H9 (cell line): ENCODE results near the gene TACR1. TPM values are rescaled to one million over a fixed set of nuclear protein-coding genes. Genes with fewer than 3 reads are reported as not detected.

Experiments
- DNase-seq: peaks from one replicate; pipeline ENCODE4 v3.0.0-alpha.2; 2017
- H2AFZ ChIP-seq: one replicate; pipeline ENCODE4 v1.6.1; 2013; ENCODE audit warnings: mild to moderate bottlenecking, low read length, control low read depth, moderate library complexity
- H2AK5ac ChIP-seq: 2 replicates; pipeline ENCODE4 v1.6.1; 2013; ENCODE audit warnings: low read length, control low read depth, mixed read lengths; ENCODE audit not compliant: insufficient read length
- H2BK120ac ChIP-seq: one replicate; pipeline ENCODE4 v1.6.1; 2013; ENCODE audit warnings: low read depth, mild to moderate bottlenecking, low read length, control low read depth, inconsistent platforms; ENCODE audit not compliant: poor library complexity, severe bottlenecking
- H2BK12ac ChIP-seq: 2 replicates; pipeline ENCODE4 v1.6.1; 2013; ENCODE audit warnings: low read length, control low read depth, mixed read lengths, low read depth; ENCODE audit not compliant: insufficient read length
- H2BK15ac ChIP-seq: 2 replicates; pipeline ENCODE4 v1.6.1; 2013; ENCODE audit warnings: low read depth, low read length, control low read depth
- H2BK20ac ChIP-seq: one replicate; pipeline ENCODE4 v1.6.1; 2013; ENCODE audit warnings: low read depth, mild to moderate bottlenecking, low read length, control low read depth, inconsistent platforms; ENCODE audit not compliant: poor library complexity, severe bottlenecking
- H2BK5ac ChIP-seq: 2 replicates; pipeline ENCODE4 v1.6.1; 2013; ENCODE audit warnings: low read length, control low read depth, mixed read lengths; ENCODE audit not compliant: insufficient read length
- H3K14ac ChIP-seq: 2 replicates; pipeline ENCODE4 v1.6.1; 2013; ENCODE audit warnings: low read length, control low read depth; ENCODE audit not compliant: insufficient read depth
- H3K18ac ChIP-seq: 2 replicates; pipeline ENCODE4 v1.6.1; 2013; ENCODE audit warnings: low read depth, mild to moderate bottlenecking, mixed read lengths, low read length, control low read depth; ENCODE audit not compliant: insufficient read length
- H3K23ac ChIP-seq: 2 replicates; pipeline ENCODE4 v1.6.1; 2013; ENCODE audit warnings: low read length, control low read depth, mixed read lengths, low read depth; ENCODE audit not compliant: insufficient read length
- H3K23me2 ChIP-seq: 2 replicates; pipeline ENCODE4 v1.6.1; 2013; ENCODE audit warnings: low read depth, mild to moderate bottlenecking, mixed read lengths, low read length, control low read depth; ENCODE audit not compliant: insufficient read length, poor library complexity, severe bottlenecking
- H3K27ac ChIP-seq: 2 replicates; pipeline ENCODE4 v1.5.1; 2013; ENCODE audit warnings: low read length, control low read depth, mixed read lengths, low read depth; ENCODE audit not compliant: insufficient read length
- H3K27me3 ChIP-seq: 2 replicates; pipeline ENCODE4 v1.6.1; 2013; ENCODE audit warnings: low read length, control low read depth, inconsistent platforms; ENCODE audit not compliant: insufficient read depth
- H3K4ac ChIP-seq: 2 replicates; pipeline ENCODE4 v1.6.1; 2013; ENCODE audit warnings: low read depth, mild to moderate bottlenecking, control low read depth, inconsistent platforms, low read length, moderate library complexity
- H3K4me1 ChIP-seq: 2 replicates; pipeline ENCODE4 v1.6.1; 2013; ENCODE audit warnings: low read length, control low read depth, inconsistent platforms; ENCODE audit not compliant: insufficient read depth
- H3K4me2 ChIP-seq: 2 replicates; pipeline ENCODE4 v1.6.1; 2013; ENCODE audit warnings: low read length, control low read depth, mixed read lengths; ENCODE audit not compliant: insufficient read length, insufficient read depth
- H3K56ac ChIP-seq: 2 replicates; pipeline ENCODE4 v1.6.1; 2013; ENCODE audit warnings: low read depth, mild to moderate bottlenecking, mixed read lengths, low read length, control low read depth; ENCODE audit not compliant: insufficient read length
- H3K79me1 ChIP-seq: 2 replicates; pipeline ENCODE4 v1.6.1; 2013; ENCODE audit warnings: low read depth, mild to moderate bottlenecking, moderate library complexity, low read length, control low read depth, inconsistent platforms; ENCODE audit not compliant: insufficient read depth, poor library complexity, severe bottlenecking
- H3K79me2 ChIP-seq: 2 replicates; pipeline ENCODE4 v1.6.1; 2013; ENCODE audit warnings: low read length, control low read depth, inconsistent platforms; ENCODE audit not compliant: insufficient read depth
- H3K9ac ChIP-seq: 2 replicates; pipeline ENCODE4 v1.6.1; 2013; ENCODE audit warnings: low read length, control low read depth, mixed read lengths; ENCODE audit not compliant: insufficient read length; ENCODE audit errors: extremely low read depth
- H3K9me3 ChIP-seq: one replicate; pipeline ENCODE4 v1.6.1; 2013; ENCODE audit warnings: low read depth, low read length, inconsistent platforms; ENCODE audit not compliant: control insufficient read depth
- H3T11ph ChIP-seq: one replicate; pipeline ENCODE4 v1.6.1; 2013; ENCODE audit warnings: mild to moderate bottlenecking, low read length, control low read depth, inconsistent platforms
- H4K20me1 ChIP-seq: one replicate; pipeline ENCODE4 v1.6.1; 2013; ENCODE audit not compliant: control insufficient read depth, insufficient read length, insufficient read depth
- H4K5ac ChIP-seq: 2 replicates; pipeline ENCODE4 v1.6.1; 2013; ENCODE audit warnings: low read depth, mild to moderate bottlenecking, mixed read lengths, low read length, control low read depth; ENCODE audit not compliant: insufficient read length
- H4K8ac ChIP-seq: replicated peaks from 2 replicates; pipeline ENCODE4 v1.6.1; 2013; ENCODE audit warnings: low read length, control low read depth, mixed read lengths, low read depth; ENCODE audit not compliant: insufficient read length
- H4K91ac ChIP-seq: 2 replicates; pipeline ENCODE4 v1.6.1; 2013; ENCODE audit warnings: low read depth, mild to moderate bottlenecking, moderate library complexity, mixed read lengths, low read length, control low read depth; ENCODE audit not compliant: insufficient read length
- H3K27ac Mint-ChIP-seq, 3 experiments: 2 replicates in 2 of 3; 3 replicates in 1 of 3; pipeline ENCODE4 v1.8.0; 2020 to 2021; ENCODE audit warnings: mixed read lengths in 3 of 3, mild to moderate bottlenecking in 1 of 3, moderate library complexity in 1 of 3
- H3K27me3 Mint-ChIP-seq: 2 replicates; pipeline ENCODE4 v1.8.0; 2021; ENCODE audit warnings: low read depth, mild to moderate bottlenecking, moderate library complexity, mixed read lengths
- H3K36me3 Mint-ChIP-seq, 3 experiments: 2 replicates in 2 of 3; 3 replicates in 1 of 3; pipeline ENCODE4 v1.8.0; 2020 to 2021; ENCODE audit warnings: low read depth in 3 of 3, mixed read lengths in 3 of 3; ENCODE audit not compliant: insufficient read depth in 1 of 3
- H3K4me1 Mint-ChIP-seq, 2 experiments: 2 replicates each; pipeline ENCODE4 v1.8.0; 2020; ENCODE audit warnings: mixed read lengths in 2 of 2
- H3K4me3 Mint-ChIP-seq, 2 experiments: 2 replicates in 1 of 2; 3 replicates in 1 of 2; pipeline ENCODE4 v1.8.0; 2020 to 2021; ENCODE audit warnings: mild to moderate bottlenecking in 2 of 2, mixed read lengths in 2 of 2, moderate library complexity in 1 of 2
- H3K9me3 Mint-ChIP-seq, 2 experiments: 2 replicates in 1 of 2; 3 replicates in 1 of 2; pipeline ENCODE4 v1.8.0; 2020; ENCODE audit warnings: mild to moderate bottlenecking in 2 of 2, mixed read lengths in 2 of 2, moderate library complexity in 1 of 2
- WGBS: extraction: QIAGEN DNeasy Blood & Tissue Kit; methylation state at CpG from one replicate; pipeline ENCODE4 v1.1.7; 2013; ENCODE audit warnings: missing lambda C conversion rate, low lambda C conversion rate, mixed read lengths; ENCODE audit not compliant: insufficient read length; ENCODE audit errors: extremely low coverage; 5-methylcytosine and 5-hydroxymethylcytosine counted together
- total RNA-seq: library from RNA; stranded (reverse); gene quantifications from 2 replicates; pipeline ENCODE4 v1.2.1, GENCODE V29; 2021
- TF ChIP-seq, protein P1 (sequence below): fragments of 200-600 bp; sonication (generic); conservative IDR thresholded peaks from 3 replicates; pipeline ENCODE4 v1.8.0; 2021; ENCODE audit warnings: antibody characterized with exemption, mild to moderate bottlenecking

The TACR1 gene
- total RNA-seq, 1 experiment from 2014 or later: 1.4 TPM

DNA sequence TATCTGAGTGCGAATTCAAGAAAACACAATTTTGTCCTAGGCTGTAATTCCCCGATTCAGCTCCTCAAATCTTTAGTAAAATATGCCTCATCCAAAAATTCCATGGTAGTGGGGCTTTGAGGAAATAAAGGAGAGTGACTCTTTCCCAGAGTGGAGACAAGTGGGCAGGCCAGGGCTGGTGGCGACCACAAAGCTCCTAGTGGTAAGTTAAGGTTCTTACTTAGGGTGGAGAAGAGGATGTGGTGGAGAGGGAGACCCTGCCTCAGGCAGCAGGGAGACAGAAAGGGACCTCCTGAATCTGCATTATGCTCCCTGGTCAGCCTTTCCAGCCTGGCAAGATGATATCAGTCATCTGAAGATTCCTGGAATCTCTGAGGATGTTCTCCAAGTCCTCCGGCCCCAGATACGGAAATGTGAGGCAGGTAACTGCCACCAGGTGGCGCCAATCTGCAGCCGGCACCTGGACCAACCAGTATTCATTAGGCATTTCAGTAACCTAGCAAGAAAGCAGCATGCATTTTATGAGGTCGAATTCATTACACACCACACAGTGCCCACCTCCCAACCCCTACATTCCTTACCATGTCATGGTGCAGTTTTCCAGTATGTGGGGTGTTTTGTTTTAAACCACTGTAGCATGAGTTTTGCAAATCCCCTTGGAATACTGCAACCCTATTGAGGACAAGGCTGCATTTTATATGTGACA, 134.5 kb downstream of the TACR1 start:
- Histone ChIP-seq H2BK12ac (no peak overlapping the region), H3K4ac (no peak overlapping the region), H3T11ph (no peak overlapping the region), H2BK15ac (no peak overlapping the region), H3K56ac (no peak overlapping the region), H3K79me1 (no peaks in the 10 kb centered on the region), H4K20me1 (peaks cover 3% of the 10 kb centered on the region), H3K27me3 (no peaks in the 10 kb centered on the region), H2BK5ac (no peak overlapping the region), H2BK20ac (no peak overlapping the region), H2AFZ (no peak overlapping the region), H3K79me2 (no peaks in the 10 kb centered on the region), H3K9ac (no peak overlapping the region), H3K18ac (no peak overlapping the region), H3K4me1 (peaks cover 2% of the 10 kb centered on the region; the same call in 1 of the 2 replicates), H3K27ac (no peak overlapping the region), H3K23me2 (no peaks in the 10 kb centered on the region), H4K8ac (no peak overlapping the region), H4K91ac (no peak overlapping the region), H3K23ac (no peak overlapping the region), H2BK120ac (no peak overlapping the region), H2AK5ac (no peak overlapping the region), H3K9me3 (no peaks in the 10 kb centered on the region), H4K5ac (no peak overlapping the region), H3K14ac (no peak overlapping the region), H3K4me2 (no peak overlapping the region)
- DNase-seq: peak; percentile 81
- TF ChIP-seq, protein P1, sequence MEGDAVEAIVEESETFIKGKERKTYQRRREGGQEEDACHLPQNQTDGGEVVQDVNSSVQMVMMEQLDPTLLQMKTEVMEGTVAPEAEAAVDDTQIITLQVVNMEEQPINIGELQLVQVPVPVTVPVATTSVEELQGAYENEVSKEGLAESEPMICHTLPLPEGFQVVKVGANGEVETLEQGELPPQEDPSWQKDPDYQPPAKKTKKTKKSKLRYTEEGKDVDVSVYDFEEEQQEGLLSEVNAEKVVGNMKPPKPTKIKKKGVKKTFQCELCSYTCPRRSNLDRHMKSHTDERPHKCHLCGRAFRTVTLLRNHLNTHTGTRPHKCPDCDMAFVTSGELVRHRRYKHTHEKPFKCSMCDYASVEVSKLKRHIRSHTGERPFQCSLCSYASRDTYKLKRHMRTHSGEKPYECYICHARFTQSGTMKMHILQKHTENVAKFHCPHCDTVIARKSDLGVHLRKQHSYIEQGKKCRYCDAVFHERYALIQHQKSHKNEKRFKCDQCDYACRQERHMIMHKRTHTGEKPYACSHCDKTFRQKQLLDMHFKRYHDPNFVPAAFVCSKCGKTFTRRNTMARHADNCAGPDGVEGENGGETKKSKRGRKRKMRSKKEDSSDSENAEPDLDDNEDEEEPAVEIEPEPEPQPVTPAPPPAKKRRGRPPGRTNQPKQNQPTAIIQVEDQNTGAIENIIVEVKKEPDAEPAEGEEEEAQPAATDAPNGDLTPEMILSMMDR: peak; percentile 95
- Mint-ChIP-seq H3K4me3 (no peak overlapping the region), H3K27ac (no peak overlapping the region), H3K36me3 (no peaks in the 10 kb centered on the region; a peak in 1 of 7 replicates), H3K4me1 (peaks cover 15 to 19% of the 10 kb centered on the region in 2 experiments), H3K27me3 (peaks cover 14% of the 10 kb centered on the region), H3K9me3 (no peaks in the 10 kb centered on the region)
- no CpG with 5 or more reads among the region's 8 CpGs for WGBS
